Keratinocyte (primary cell): ENCODE results near the gene ACD. TPM values are rescaled to one million over a fixed set of nuclear protein-coding genes. Genes with fewer than 3 reads are reported as not detected.

Experiments
- DNase-seq: peaks from one replicate; pipeline ENCODE4 v3.0.0-alpha.2; 2011; ENCODE audit warnings: low read depth, missing footprints, low spot score
- FAIRE-seq: peaks from 2 replicates; lab custom pipeline; 2011; peaks lifted over from hg19 to GRCh38; lab: Jason Lieb, UNC
- H2AFZ ChIP-seq: 2 replicates; pipeline ENCODE4 v1.6.0; 2012; ENCODE audit warnings: low read length, control low read depth, inconsistent platforms; ENCODE audit not compliant: control insufficient read depth
- H3K27ac ChIP-seq: 2 replicates; pipeline ENCODE4 v1.5.1; 2011; ENCODE audit warnings: low read length; ENCODE audit not compliant: control insufficient read depth, insufficient read depth
- H3K27me3 ChIP-seq: 3 replicates; pipeline ENCODE4 v1.6.0; 2011; ENCODE audit warnings: low read length; ENCODE audit not compliant: control insufficient read depth, insufficient read depth; ENCODE audit errors: extremely low read depth
- H3K36me3 ChIP-seq, 2 experiments: 2 replicates in 1 of 2; 3 replicates in 1 of 2; pipeline ENCODE4 v1.5.1; 2011; ENCODE audit warnings: low read length in 2 of 2, mild to moderate bottlenecking in 1 of 2; ENCODE audit not compliant: control insufficient read depth in 2 of 2, insufficient read depth in 2 of 2; ENCODE audit errors: extremely low read depth in 1 of 2
- H3K4me1 ChIP-seq: 3 replicates; pipeline ENCODE4 v1.5.1; 2011; ENCODE audit warnings: low read length; ENCODE audit not compliant: control insufficient read depth, insufficient read depth; ENCODE audit errors: extremely low read depth
- H3K4me2 ChIP-seq: 3 replicates; pipeline ENCODE4 v1.6.0; 2011; ENCODE audit warnings: low read depth, low read length; ENCODE audit not compliant: control insufficient read depth, insufficient read depth; ENCODE audit errors: extremely low read depth
- H3K4me3 ChIP-seq, 3 experiments: fragments of 200-600 bp in 1 of 3; sonication (generic) in 1 of 3; 2 replicates in 2 of 3; 3 replicates in 1 of 3; pipeline ENCODE4 v1.5.1; 2011 to 2016; ENCODE audit warnings: low read length in 3 of 3, mild to moderate bottlenecking in 3 of 3, control low read depth in 2 of 3, inconsistent platforms in 1 of 3, low read depth in 1 of 3, mixed read lengths in 1 of 3, mixed run types in 1 of 3, moderate library complexity in 1 of 3; ENCODE audit not compliant: control insufficient read depth in 2 of 3, insufficient read depth in 2 of 3; ENCODE audit errors: extremely low read depth in 1 of 3
- H3K79me2 ChIP-seq: 2 replicates; pipeline ENCODE4 v1.6.0; 2012; ENCODE audit warnings: low read length; ENCODE audit not compliant: control insufficient read depth, insufficient read depth
- H3K9ac ChIP-seq: 3 replicates; pipeline ENCODE4 v1.6.0; 2011; ENCODE audit warnings: low read length; ENCODE audit not compliant: control insufficient read depth, insufficient read depth; ENCODE audit errors: extremely low read depth
- H3K9me1 ChIP-seq: 3 replicates; pipeline ENCODE4 v1.6.0; 2011; ENCODE audit warnings: low read length; ENCODE audit not compliant: control insufficient read depth, insufficient read depth; ENCODE audit errors: extremely low read depth
- H3K9me3 ChIP-seq: 2 replicates; pipeline ENCODE4 v1.5.1; 2012; ENCODE audit warnings: low read depth, low read length; ENCODE audit not compliant: control insufficient read depth
- H4K20me1 ChIP-seq: 3 replicates; pipeline ENCODE4 v1.6.0; 2011; ENCODE audit warnings: low read length; ENCODE audit not compliant: control insufficient read depth, insufficient read depth; ENCODE audit errors: extremely low read depth
- EZH2 ChIP-seq: IDR thresholded peaks from one replicate; pipeline ENCODE4 v1.6.1; 2012; ENCODE audit warnings: inconsistent platforms, mild to moderate bottlenecking, low read length, moderate library complexity
- dilution Hi-C: fragments of 300-500 bp; cut with MboI; formaldehyde crosslinking; loops from one replicate; pipeline ENCODE4 v1.7.0; 2020; ENCODE audit warnings: low sequenced_read_pairs; ENCODE audit not compliant: extremely low pct_ligation_motif_present
- polyA plus RNA-seq, 5 experiments: library from polyadenylated mRNA; depleted of rRNA in 3 of 5; stranded (reverse) in 3 of 5; stranded (forward) in 1 of 5; unstranded in 1 of 5; fragments of >200 nt; gene quantifications; 1 replicate in 1 of 5; 2 replicates in 3 of 5; 3 replicates in 1 of 5; pipeline versions ENCODE4 v1.2.1 to v1.2.3, GENCODE V29; 2011 to 2012; ENCODE audit warnings: missing spikeins in 2 of 5, low read depth in 1 of 5, low replicate concordance in 1 of 5
- TF ChIP-seq, protein P1 (sequence below), 3 experiments: IDR thresholded peaks in 1 of 3; conservative IDR thresholded peaks in 1 of 3; optimal IDR thresholded peaks in 1 of 3; 2 replicates in 2 of 3; 3 replicates in 1 of 3; pipeline versions ENCODE3 to v1.5.1; 2011; ENCODE audit warnings: low read length in 3 of 3, mild to moderate bottlenecking in 3 of 3, moderate library complexity in 2 of 3, control low read depth in 1 of 3, inconsistent platforms in 1 of 3; ENCODE audit not compliant: insufficient read depth in 2 of 3; ENCODE audit errors: extremely low read depth in 1 of 3

Gene ACD
- polyA plus RNA-seq, 1 donor (not counting 4 experiments of a cell fraction or from before 2014, with no cell fraction given): 12.9 TPM

- TF ChIP-seq EZH2: no peak
- TF ChIP-seq, protein P1, sequence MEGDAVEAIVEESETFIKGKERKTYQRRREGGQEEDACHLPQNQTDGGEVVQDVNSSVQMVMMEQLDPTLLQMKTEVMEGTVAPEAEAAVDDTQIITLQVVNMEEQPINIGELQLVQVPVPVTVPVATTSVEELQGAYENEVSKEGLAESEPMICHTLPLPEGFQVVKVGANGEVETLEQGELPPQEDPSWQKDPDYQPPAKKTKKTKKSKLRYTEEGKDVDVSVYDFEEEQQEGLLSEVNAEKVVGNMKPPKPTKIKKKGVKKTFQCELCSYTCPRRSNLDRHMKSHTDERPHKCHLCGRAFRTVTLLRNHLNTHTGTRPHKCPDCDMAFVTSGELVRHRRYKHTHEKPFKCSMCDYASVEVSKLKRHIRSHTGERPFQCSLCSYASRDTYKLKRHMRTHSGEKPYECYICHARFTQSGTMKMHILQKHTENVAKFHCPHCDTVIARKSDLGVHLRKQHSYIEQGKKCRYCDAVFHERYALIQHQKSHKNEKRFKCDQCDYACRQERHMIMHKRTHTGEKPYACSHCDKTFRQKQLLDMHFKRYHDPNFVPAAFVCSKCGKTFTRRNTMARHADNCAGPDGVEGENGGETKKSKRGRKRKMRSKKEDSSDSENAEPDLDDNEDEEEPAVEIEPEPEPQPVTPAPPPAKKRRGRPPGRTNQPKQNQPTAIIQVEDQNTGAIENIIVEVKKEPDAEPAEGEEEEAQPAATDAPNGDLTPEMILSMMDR (optimal IDR thresholded peaks at IDR 0.05 in 1 of 3, IDR thresholded peaks at IDR 0.05 in 1 of 3, conservative IDR thresholded peaks at IDR 0.05 in 1 of 3; ENCODE audit: extremely low read depth in 1 of 3, insufficient read depth in 2 of 3, low read length in 3 of 3): no peak
- no peak for FAIRE-seq
- dilution Hi-C loops: no loop called here
- H2AFZ ChIP-seq: no peak overlapping the region
- no peak overlapping the region for H3K4me3 ChIP-seq
- no peak overlapping the region for H3K27ac ChIP-seq
- no peaks in the 10 kb centered on the region for H3K36me3 ChIP-seq
- no peak for DNase-seq
- peaks cover 2% of the 10 kb centered on the region for H4K20me1 ChIP-seq
- H3K4me1 ChIP-seq: no peaks in the 10 kb centered on the region
- no peaks in the 10 kb centered on the region for H3K9me3 ChIP-seq
- H3K4me2 ChIP-seq: peak overlapping the region; percentile 62
- no peaks in the 10 kb centered on the region for H3K9me1 ChIP-seq
- H3K9ac ChIP-seq: no peak overlapping the region
- peaks cover 74% of the 10 kb centered on the region for H3K27me3 ChIP-seq
- H3K79me2 ChIP-seq: no peaks in the 10 kb centered on the region
Measured at GRCh38 chr16:67652578-67653127, 7.4 kb downstream of the ACD start.

DNA sequence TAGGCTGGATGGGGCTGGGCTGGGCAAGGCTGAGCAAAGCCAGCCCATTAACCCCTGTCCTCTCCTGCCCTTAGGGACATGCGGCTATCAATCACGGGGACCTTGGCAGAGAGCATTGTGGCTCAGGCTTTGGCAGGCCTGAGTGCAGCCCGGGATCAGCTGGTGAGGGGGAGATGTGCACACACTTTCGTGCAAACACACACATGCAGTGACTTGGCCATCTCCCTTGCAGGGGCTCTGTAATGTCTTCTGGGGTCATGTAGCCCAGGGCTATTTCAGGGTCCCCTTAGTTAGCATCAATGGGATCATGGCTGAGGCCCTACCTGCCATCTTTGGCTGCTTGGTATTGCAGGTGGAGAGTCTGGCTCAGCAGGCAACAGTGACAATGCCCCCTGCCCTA, 8.2 kb downstream of the ACD start:
- Histone ChIP-seq H2AFZ (no peak overlapping the region), H3K4me2 (no peak overlapping the region), H3K79me2 (no peaks in the 10 kb centered on the region), H3K27ac (no peak overlapping the region), H3K4me3 (no peak overlapping the region), H4K20me1 (peaks cover 2% of the 10 kb centered on the region), H3K4me1 (no peaks in the 10 kb centered on the region), H3K9me1 (no peaks in the 10 kb centered on the region), H3K27me3 (peaks cover 81% of the 10 kb centered on the region), H3K9me3 (no peaks in the 10 kb centered on the region), H3K9ac (no peak overlapping the region), H3K36me3 (no peaks in the 10 kb centered on the region)
- FAIRE-seq (no peak), DNase-seq (no peak)
- no peak for TF ChIP-seq EZH2
- TF ChIP-seq, protein P1 (optimal IDR thresholded peaks at IDR 0.05 in 1 of 3, IDR thresholded peaks at IDR 0.05 in 1 of 3, conservative IDR thresholded peaks at IDR 0.05 in 1 of 3; ENCODE audit: extremely low read depth in 1 of 3, insufficient read depth in 2 of 3, low read length in 3 of 3): no peak
- dilution Hi-C loops: no loop called here
